Large intestine (tissue), 3 donors: Measurements from ENCODE around the gene PDIA5. TPM values are rescaled to one million over a fixed set of nuclear protein-coding genes. Genes with fewer than 3 reads are reported as not detected.
A peak's percentile ranks its signal among the peaks of the same experiment; 100 is the strongest.

ENCODE experiments used
- DNase-seq, 2 donors: peaks; one replicate each; pipeline versions ENCODE4 v3.0.0 to v3.0.0-alpha.2; 2013
- H3K27ac ChIP-seq: one replicate; pipeline ENCODE4 v1.5.1; 2013; ENCODE audit warnings: low read length
- H3K27me3 ChIP-seq: 2 replicates; pipeline ENCODE4 v1.6.1; 2013; ENCODE audit warnings: low read length; ENCODE audit not compliant: control insufficient read depth, insufficient read depth
- H3K36me3 ChIP-seq: 2 replicates; pipeline ENCODE4 v1.6.1; 2013; ENCODE audit warnings: low read length; ENCODE audit not compliant: control insufficient read depth, insufficient read depth
- H3K4me1 ChIP-seq: one replicate; pipeline ENCODE4 v1.6.1; 2013; ENCODE audit warnings: low read length; ENCODE audit not compliant: control insufficient read depth, insufficient read depth
- H3K4me3 ChIP-seq: one replicate; pipeline ENCODE4 v1.5.1; 2013; ENCODE audit warnings: low read length
- H3K9me3 ChIP-seq: one replicate; pipeline ENCODE4 v1.6.1; 2013; ENCODE audit warnings: mild to moderate bottlenecking, low read depth, low read length, moderate library complexity; ENCODE audit not compliant: control insufficient read depth
- WGBS: methylation state at CpG from one replicate; pipeline ENCODE4 v1.1.5; 2013; ENCODE audit warnings: low lambda C conversion rate; ENCODE audit not compliant: insufficient coverage; 5-methylcytosine and 5-hydroxymethylcytosine counted together
- polyA plus RNA-seq: library from polyadenylated mRNA; unstranded; fragments of 120-200 nt; gene quantifications from one replicate; pipeline ENCODE4 v1.2.1, GENCODE V29; 2013

The PDIA5 gene
- polyA plus RNA-seq, 1 donor: 39.6 TPM

GRCh38 chr3:123090728-123091531 lies 24.1 kb downstream of the PDIA5 start:
- no peak overlapping the region for H3K4me3 ChIP-seq
- H3K36me3 ChIP-seq: peaks cover 57% of the 10 kb centered on the region
- 100% methylated on average over 1 of the region's 12 CpGs for WGBS
- no peak for DNase-seq
- peaks cover 4% of the 10 kb centered on the region for H3K4me1 ChIP-seq
- no peaks in the 10 kb centered on the region for H3K9me3 ChIP-seq
- no peaks in the 10 kb centered on the region for H3K27me3 ChIP-seq
- no peak overlapping the region for H3K27ac ChIP-seq

GRCh38 chr3:123092243-123092642 lies 25.4 kb downstream of the PDIA5 start:
- no peak overlapping the region for H3K27ac ChIP-seq
- no peak overlapping the region for H3K4me3 ChIP-seq
- H3K4me1 ChIP-seq: no peaks in the 10 kb centered on the region
- peaks cover 63% of the 10 kb centered on the region for H3K36me3 ChIP-seq
- no peaks in the 10 kb centered on the region for H3K27me3 ChIP-seq
- no peaks in the 10 kb centered on the region for H3K9me3 ChIP-seq
- DNase-seq: no peak
- no CpG with 5 or more reads among the region's 3 CpGs for WGBS

- DNase-seq: no peak
- peaks cover 74% of the 10 kb centered on the region for H3K36me3 ChIP-seq
- 100% methylated on average over 2 of the region's 8 CpGs for WGBS
These were observed 26.9 kb downstream of the PDIA5 start for GRCh38 chr3:123093696-123094095.

GRCh38 chr3:123094516-123095313 lies 27.9 kb downstream of the PDIA5 start:
- Histone ChIP-seq H3K27ac (no peak overlapping the region), H3K4me1 (no peaks in the 10 kb centered on the region), H3K4me3 (no peak overlapping the region), H3K27me3 (no peaks in the 10 kb centered on the region), H3K9me3 (no peaks in the 10 kb centered on the region), H3K36me3 (peaks cover 76% of the 10 kb centered on the region)
- no peak for DNase-seq
- no CpG with 5 or more reads among the region's 15 CpGs for WGBS

More at GRCh38 chr3:123093696-123094095, 26.9 kb downstream of the PDIA5 start:
- no peaks in the 10 kb centered on the region for H3K4me1 ChIP-seq
- H3K27me3 ChIP-seq: no peaks in the 10 kb centered on the region
- no peaks in the 10 kb centered on the region for H3K9me3 ChIP-seq
- H3K4me3 ChIP-seq: no peak overlapping the region
- no peak overlapping the region for H3K27ac ChIP-seq

GRCh38 chr3:123096126-123096525 lies 29.3 kb downstream of the PDIA5 start:
- no peaks in the 10 kb centered on the region for H3K9me3 ChIP-seq
- H3K36me3 ChIP-seq: peaks cover 76% of the 10 kb centered on the region
- no peaks in the 10 kb centered on the region for H3K4me1 ChIP-seq
- 80% methylated on average over 1 of the region's 9 CpGs for WGBS
- no peak overlapping the region for H3K27ac ChIP-seq
- no peak for DNase-seq
- no peak overlapping the region for H3K4me3 ChIP-seq
- no peaks in the 10 kb centered on the region for H3K27me3 ChIP-seq

GRCh38 chr3:123096731-123097130 lies 29.9 kb downstream of the PDIA5 start:
- Histone ChIP-seq H3K27me3 (no peaks in the 10 kb centered on the region), H3K27ac (no peak overlapping the region), H3K36me3 (peaks cover 76% of the 10 kb centered on the region), H3K4me1 (no peaks in the 10 kb centered on the region), H3K9me3 (no peaks in the 10 kb centered on the region), H3K4me3 (no peak overlapping the region)
- WGBS: no CpG with 5 or more reads among the region's 11 CpGs
- DNase-seq: peak in 1 of 2 donors; percentile 25

GRCh38 chr3:123098426-123099330 lies 31.9 kb downstream of the PDIA5 start:
- peak in 1 of 2 donors; percentile 30 for DNase-seq
- no CpG with 5 or more reads among the region's 6 CpGs for WGBS
- peaks cover 67% of the 10 kb centered on the region for H3K36me3 ChIP-seq

GRCh38 chr3:123099331-123100192 lies 32.7 kb downstream of the PDIA5 start:
- Histone ChIP-seq H3K4me3 (no peak overlapping the region), H3K27ac (no peak overlapping the region)
- DNase-seq: no peak

More at GRCh38 chr3:123098426-123099330, 31.9 kb downstream of the PDIA5 start:
- Histone ChIP-seq H3K4me3 (no peak overlapping the region), H3K27me3 (no peaks in the 10 kb centered on the region), H3K27ac (no peak overlapping the region), H3K4me1 (no peaks in the 10 kb centered on the region), H3K9me3 (no peaks in the 10 kb centered on the region)

GRCh38 chr3:123100193-123100776 lies 33.5 kb downstream of the PDIA5 start:
- Histone ChIP-seq H3K36me3 (peaks cover 72% of the 10 kb centered on the region), H3K27ac (no peak overlapping the region), H3K4me3 (no peak overlapping the region), H3K27me3 (no peaks in the 10 kb centered on the region), H3K4me1 (no peaks in the 10 kb centered on the region), H3K9me3 (no peaks in the 10 kb centered on the region)
- 100% methylated on average over 1 of the region's 8 CpGs for WGBS
- no peak for DNase-seq

More at GRCh38 chr3:123099331-123100192, 32.7 kb downstream of the PDIA5 start:
- no CpG with 5 or more reads among the region's 12 CpGs for WGBS
- Histone ChIP-seq H3K36me3 (peaks cover 69% of the 10 kb centered on the region), H3K27me3 (no peaks in the 10 kb centered on the region), H3K4me1 (no peaks in the 10 kb centered on the region), H3K9me3 (no peaks in the 10 kb centered on the region)
